H9 (cell line): ENCODE data around the gene GPC1. TPM values are rescaled to one million over a fixed set of nuclear protein-coding genes. Genes with fewer than 3 reads are reported as not detected.
A peak's percentile ranks its signal among the peaks of the same experiment; 100 is the strongest.

Experiments
- DNase-seq: peaks from one replicate; pipeline ENCODE4 v3.0.0-alpha.2; 2017
- H2AFZ ChIP-seq: one replicate; pipeline ENCODE4 v1.6.1; 2013; ENCODE audit warnings: mild to moderate bottlenecking, low read length, control low read depth, moderate library complexity
- H2AK5ac ChIP-seq: 2 replicates; pipeline ENCODE4 v1.6.1; 2013; ENCODE audit warnings: low read length, control low read depth, mixed read lengths; ENCODE audit not compliant: insufficient read length
- H2BK120ac ChIP-seq: one replicate; pipeline ENCODE4 v1.6.1; 2013; ENCODE audit warnings: low read depth, mild to moderate bottlenecking, low read length, control low read depth, inconsistent platforms; ENCODE audit not compliant: poor library complexity, severe bottlenecking
- H2BK12ac ChIP-seq: 2 replicates; pipeline ENCODE4 v1.6.1; 2013; ENCODE audit warnings: low read length, control low read depth, mixed read lengths, low read depth; ENCODE audit not compliant: insufficient read length
- H2BK15ac ChIP-seq: 2 replicates; pipeline ENCODE4 v1.6.1; 2013; ENCODE audit warnings: low read depth, low read length, control low read depth
- H2BK20ac ChIP-seq: one replicate; pipeline ENCODE4 v1.6.1; 2013; ENCODE audit warnings: low read depth, mild to moderate bottlenecking, low read length, control low read depth, inconsistent platforms; ENCODE audit not compliant: poor library complexity, severe bottlenecking
- H2BK5ac ChIP-seq: 2 replicates; pipeline ENCODE4 v1.6.1; 2013; ENCODE audit warnings: low read length, control low read depth, mixed read lengths; ENCODE audit not compliant: insufficient read length
- H3K14ac ChIP-seq: 2 replicates; pipeline ENCODE4 v1.6.1; 2013; ENCODE audit warnings: low read length, control low read depth; ENCODE audit not compliant: insufficient read depth
- H3K18ac ChIP-seq: 2 replicates; pipeline ENCODE4 v1.6.1; 2013; ENCODE audit warnings: low read depth, mild to moderate bottlenecking, mixed read lengths, low read length, control low read depth; ENCODE audit not compliant: insufficient read length
- H3K23ac ChIP-seq: 2 replicates; pipeline ENCODE4 v1.6.1; 2013; ENCODE audit warnings: low read length, control low read depth, mixed read lengths, low read depth; ENCODE audit not compliant: insufficient read length
- H3K23me2 ChIP-seq: 2 replicates; pipeline ENCODE4 v1.6.1; 2013; ENCODE audit warnings: low read depth, mild to moderate bottlenecking, mixed read lengths, low read length, control low read depth; ENCODE audit not compliant: insufficient read length, poor library complexity, severe bottlenecking
- H3K27ac ChIP-seq: 2 replicates; pipeline ENCODE4 v1.5.1; 2013; ENCODE audit warnings: low read length, control low read depth, mixed read lengths, low read depth; ENCODE audit not compliant: insufficient read length
- H3K27me3 ChIP-seq: 2 replicates; pipeline ENCODE4 v1.6.1; 2013; ENCODE audit warnings: low read length, control low read depth, inconsistent platforms; ENCODE audit not compliant: insufficient read depth
- H3K4ac ChIP-seq: 2 replicates; pipeline ENCODE4 v1.6.1; 2013; ENCODE audit warnings: low read depth, mild to moderate bottlenecking, control low read depth, inconsistent platforms, low read length, moderate library complexity
- H3K4me1 ChIP-seq: 2 replicates; pipeline ENCODE4 v1.6.1; 2013; ENCODE audit warnings: low read length, control low read depth, inconsistent platforms; ENCODE audit not compliant: insufficient read depth
- H3K4me2 ChIP-seq: 2 replicates; pipeline ENCODE4 v1.6.1; 2013; ENCODE audit warnings: low read length, control low read depth, mixed read lengths; ENCODE audit not compliant: insufficient read length, insufficient read depth
- H3K56ac ChIP-seq: 2 replicates; pipeline ENCODE4 v1.6.1; 2013; ENCODE audit warnings: low read depth, mild to moderate bottlenecking, mixed read lengths, low read length, control low read depth; ENCODE audit not compliant: insufficient read length
- H3K79me1 ChIP-seq: 2 replicates; pipeline ENCODE4 v1.6.1; 2013; ENCODE audit warnings: low read depth, mild to moderate bottlenecking, moderate library complexity, low read length, control low read depth, inconsistent platforms; ENCODE audit not compliant: insufficient read depth, poor library complexity, severe bottlenecking
- H3K79me2 ChIP-seq: 2 replicates; pipeline ENCODE4 v1.6.1; 2013; ENCODE audit warnings: low read length, control low read depth, inconsistent platforms; ENCODE audit not compliant: insufficient read depth
- H3K9ac ChIP-seq: 2 replicates; pipeline ENCODE4 v1.6.1; 2013; ENCODE audit warnings: low read length, control low read depth, mixed read lengths; ENCODE audit not compliant: insufficient read length; ENCODE audit errors: extremely low read depth
- H3K9me3 ChIP-seq: one replicate; pipeline ENCODE4 v1.6.1; 2013; ENCODE audit warnings: low read depth, low read length, inconsistent platforms; ENCODE audit not compliant: control insufficient read depth
- H3T11ph ChIP-seq: one replicate; pipeline ENCODE4 v1.6.1; 2013; ENCODE audit warnings: mild to moderate bottlenecking, low read length, control low read depth, inconsistent platforms
- H4K20me1 ChIP-seq: one replicate; pipeline ENCODE4 v1.6.1; 2013; ENCODE audit not compliant: control insufficient read depth, insufficient read length, insufficient read depth
- H4K5ac ChIP-seq: 2 replicates; pipeline ENCODE4 v1.6.1; 2013; ENCODE audit warnings: low read depth, mild to moderate bottlenecking, mixed read lengths, low read length, control low read depth; ENCODE audit not compliant: insufficient read length
- H4K8ac ChIP-seq: replicated peaks from 2 replicates; pipeline ENCODE4 v1.6.1; 2013; ENCODE audit warnings: low read length, control low read depth, mixed read lengths, low read depth; ENCODE audit not compliant: insufficient read length
- H4K91ac ChIP-seq: 2 replicates; pipeline ENCODE4 v1.6.1; 2013; ENCODE audit warnings: low read depth, mild to moderate bottlenecking, moderate library complexity, mixed read lengths, low read length, control low read depth; ENCODE audit not compliant: insufficient read length
- H3K27ac Mint-ChIP-seq, 3 experiments: 2 replicates in 2 of 3; 3 replicates in 1 of 3; pipeline ENCODE4 v1.8.0; 2020 to 2021; ENCODE audit warnings: mixed read lengths in 3 of 3, mild to moderate bottlenecking in 1 of 3, moderate library complexity in 1 of 3
- H3K27me3 Mint-ChIP-seq: 2 replicates; pipeline ENCODE4 v1.8.0; 2021; ENCODE audit warnings: low read depth, mild to moderate bottlenecking, moderate library complexity, mixed read lengths
- H3K36me3 Mint-ChIP-seq, 3 experiments: 2 replicates in 2 of 3; 3 replicates in 1 of 3; pipeline ENCODE4 v1.8.0; 2020 to 2021; ENCODE audit warnings: low read depth in 3 of 3, mixed read lengths in 3 of 3; ENCODE audit not compliant: insufficient read depth in 1 of 3
- H3K4me1 Mint-ChIP-seq, 2 experiments: 2 replicates each; pipeline ENCODE4 v1.8.0; 2020; ENCODE audit warnings: mixed read lengths in 2 of 2
- H3K4me3 Mint-ChIP-seq, 2 experiments: 2 replicates in 1 of 2; 3 replicates in 1 of 2; pipeline ENCODE4 v1.8.0; 2020 to 2021; ENCODE audit warnings: mild to moderate bottlenecking in 2 of 2, mixed read lengths in 2 of 2, moderate library complexity in 1 of 2
- H3K9me3 Mint-ChIP-seq, 2 experiments: 2 replicates in 1 of 2; 3 replicates in 1 of 2; pipeline ENCODE4 v1.8.0; 2020; ENCODE audit warnings: mild to moderate bottlenecking in 2 of 2, mixed read lengths in 2 of 2, moderate library complexity in 1 of 2
- WGBS: extraction: QIAGEN DNeasy Blood & Tissue Kit; methylation state at CpG from one replicate; pipeline ENCODE4 v1.1.7; 2013; ENCODE audit warnings: missing lambda C conversion rate, low lambda C conversion rate, mixed read lengths; ENCODE audit not compliant: insufficient read length; ENCODE audit errors: extremely low coverage; 5-methylcytosine and 5-hydroxymethylcytosine counted together
- total RNA-seq: library from RNA; stranded (reverse); gene quantifications from 2 replicates; pipeline ENCODE4 v1.2.1, GENCODE V29; 2021
- TF ChIP-seq, protein P1 (sequence below): fragments of 200-600 bp; sonication (generic); conservative IDR thresholded peaks from 3 replicates; pipeline ENCODE4 v1.8.0; 2021; ENCODE audit warnings: antibody characterized with exemption, mild to moderate bottlenecking

Gene GPC1
- total RNA-seq, 1 experiment from 2014 or later = 39.4 TPM

DNA sequence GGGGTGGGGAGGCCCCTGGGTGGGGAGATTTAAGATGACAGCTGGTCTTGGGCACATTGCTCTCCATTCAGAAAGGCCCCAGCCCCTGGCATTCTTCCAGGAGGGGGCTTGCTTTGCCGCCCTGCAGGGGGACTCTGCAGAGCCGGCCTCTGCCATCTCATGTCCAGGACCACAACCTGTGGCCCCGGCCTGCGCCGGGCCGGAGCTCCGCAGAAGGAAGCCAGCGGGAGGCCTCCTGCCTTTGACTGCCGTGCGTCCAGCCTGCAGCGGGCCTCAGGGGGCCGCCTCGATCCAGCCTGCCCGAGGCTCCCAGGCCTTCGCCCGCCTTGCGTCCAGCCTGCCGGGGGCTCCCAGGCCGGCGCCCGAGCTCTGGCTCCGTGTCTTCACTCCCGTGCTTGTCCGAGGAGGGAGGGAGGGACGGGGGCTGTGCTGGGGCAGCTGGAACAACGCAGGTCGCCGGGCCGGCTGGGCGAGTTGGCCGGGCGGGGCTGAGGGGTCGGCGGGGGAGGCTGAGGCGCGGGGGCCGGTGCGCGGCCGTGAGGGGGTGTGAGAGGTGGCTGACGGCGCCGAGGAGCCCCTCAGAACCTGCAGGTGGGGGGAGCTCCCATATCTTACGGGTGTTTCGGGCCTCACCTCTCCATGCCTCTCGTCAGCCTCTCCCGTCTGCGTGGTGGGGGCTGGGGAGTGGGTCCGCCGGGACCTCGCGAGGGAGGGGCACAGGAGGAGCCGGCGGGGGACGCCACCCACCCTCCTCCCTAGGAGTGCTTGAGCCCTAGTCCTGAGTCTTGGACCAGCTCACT lies 20.4 kb downstream of the GPC1 start:
- no peak overlapping the region for H3T11ph ChIP-seq
- no peak overlapping the region for H2BK20ac ChIP-seq
- TF ChIP-seq, protein P1, sequence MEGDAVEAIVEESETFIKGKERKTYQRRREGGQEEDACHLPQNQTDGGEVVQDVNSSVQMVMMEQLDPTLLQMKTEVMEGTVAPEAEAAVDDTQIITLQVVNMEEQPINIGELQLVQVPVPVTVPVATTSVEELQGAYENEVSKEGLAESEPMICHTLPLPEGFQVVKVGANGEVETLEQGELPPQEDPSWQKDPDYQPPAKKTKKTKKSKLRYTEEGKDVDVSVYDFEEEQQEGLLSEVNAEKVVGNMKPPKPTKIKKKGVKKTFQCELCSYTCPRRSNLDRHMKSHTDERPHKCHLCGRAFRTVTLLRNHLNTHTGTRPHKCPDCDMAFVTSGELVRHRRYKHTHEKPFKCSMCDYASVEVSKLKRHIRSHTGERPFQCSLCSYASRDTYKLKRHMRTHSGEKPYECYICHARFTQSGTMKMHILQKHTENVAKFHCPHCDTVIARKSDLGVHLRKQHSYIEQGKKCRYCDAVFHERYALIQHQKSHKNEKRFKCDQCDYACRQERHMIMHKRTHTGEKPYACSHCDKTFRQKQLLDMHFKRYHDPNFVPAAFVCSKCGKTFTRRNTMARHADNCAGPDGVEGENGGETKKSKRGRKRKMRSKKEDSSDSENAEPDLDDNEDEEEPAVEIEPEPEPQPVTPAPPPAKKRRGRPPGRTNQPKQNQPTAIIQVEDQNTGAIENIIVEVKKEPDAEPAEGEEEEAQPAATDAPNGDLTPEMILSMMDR = no peak
- H3K79me2 ChIP-seq = no peaks in the 10 kb centered on the region
- peaks cover 33 to 48% of the 10 kb centered on the region in 2 experiments for H3K4me1 Mint-ChIP-seq
- H2AFZ ChIP-seq = no peak overlapping the region
- peak overlapping the region; percentile 23 to 72; a peak in 3 of 5 replicates for H3K4me3 Mint-ChIP-seq
- no peak overlapping the region for H2BK12ac ChIP-seq
- no peaks in the 10 kb centered on the region for H4K20me1 ChIP-seq
- no peak overlapping the region for H2AK5ac ChIP-seq
- no peaks in the 10 kb centered on the region for H3K79me1 ChIP-seq
- H3K27ac ChIP-seq = no peak overlapping the region
- H3K4me2 ChIP-seq = peak overlapping the region; percentile 25
- no peak overlapping the region for H3K14ac ChIP-seq
- H3K56ac ChIP-seq = no peak overlapping the region
- H3K18ac ChIP-seq = no peak overlapping the region
- H3K9ac ChIP-seq = no peak overlapping the region
- no peak overlapping the region for H3K4ac ChIP-seq
- no peak overlapping the region for H3K23ac ChIP-seq
- no peak overlapping the region for H4K5ac ChIP-seq
- no peak overlapping the region for H2BK5ac ChIP-seq
- H3K27me3 ChIP-seq = peaks cover 15% of the 10 kb centered on the region; the same call in 1 of the 2 replicates
- H3K36me3 Mint-ChIP-seq = peaks cover 0 to 2% (median 0%) of the 10 kb centered on the region in 3 experiments; a peak in 2 of 7 replicates
- peaks cover 35% of the 10 kb centered on the region for H3K27me3 Mint-ChIP-seq
- H3K27ac Mint-ChIP-seq = no peak overlapping the region
- H3K23me2 ChIP-seq = peaks cover 8% of the 10 kb centered on the region
- H3K9me3 Mint-ChIP-seq = no peaks in the 10 kb centered on the region
- H4K8ac ChIP-seq = no peak overlapping the region
- H3K9me3 ChIP-seq = no peaks in the 10 kb centered on the region
- H2BK15ac ChIP-seq = no peak overlapping the region
- DNase-seq = no peak
- peaks cover 3% of the 10 kb centered on the region; the same call in 1 of the 2 replicates for H3K4me1 ChIP-seq
- H4K91ac ChIP-seq = no peak overlapping the region
- no peak overlapping the region for H2BK120ac ChIP-seq
- WGBS = no CpG with 5 or more reads among the region's 55 CpGs
